ENCODE data around the gene PSMA8. TPM values are rescaled to one million over a fixed set of nuclear protein-coding genes. Genes with fewer than 3 reads are reported as not detected.
A peak's percentile ranks its signal among the peaks of the same experiment; 100 is the strongest.
"Not testable (repeated sequence)": the region's sequence is repeated elsewhere in the genome, so short reads cannot be mapped to it uniquely, and the experiment has no call there.

PSMA8 gene
- total RNA-seq, 2 donors from 2014 or later = not detected

DNA sequence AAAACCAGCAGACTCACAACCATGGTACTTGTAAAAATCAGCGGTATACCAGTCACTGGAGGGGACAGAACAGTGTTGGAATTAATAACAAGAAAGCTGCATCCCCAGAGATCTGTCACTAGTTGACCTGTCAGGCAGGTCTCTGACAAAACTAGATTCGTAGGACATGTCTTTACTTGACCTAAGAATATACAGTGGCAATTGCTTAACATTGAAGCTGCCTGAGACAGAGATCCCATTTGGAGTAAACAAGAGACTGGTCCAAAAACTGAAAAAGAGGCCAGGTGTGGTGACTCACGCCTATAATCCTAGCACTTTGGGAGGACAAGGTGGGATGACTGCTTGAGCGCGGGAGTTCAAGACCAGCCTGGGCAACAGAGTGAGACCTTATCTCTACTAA lies 36.1 kb upstream of the PSMA8 start:
- no peak for DNase-seq
- intact Hi-C loops (cut with DNase I) = no loop called here
- TF ChIP-seq POLR2A (IDR thresholded peaks at IDR 0.05) = no peak
- TF ChIP-seq, protein P1, sequence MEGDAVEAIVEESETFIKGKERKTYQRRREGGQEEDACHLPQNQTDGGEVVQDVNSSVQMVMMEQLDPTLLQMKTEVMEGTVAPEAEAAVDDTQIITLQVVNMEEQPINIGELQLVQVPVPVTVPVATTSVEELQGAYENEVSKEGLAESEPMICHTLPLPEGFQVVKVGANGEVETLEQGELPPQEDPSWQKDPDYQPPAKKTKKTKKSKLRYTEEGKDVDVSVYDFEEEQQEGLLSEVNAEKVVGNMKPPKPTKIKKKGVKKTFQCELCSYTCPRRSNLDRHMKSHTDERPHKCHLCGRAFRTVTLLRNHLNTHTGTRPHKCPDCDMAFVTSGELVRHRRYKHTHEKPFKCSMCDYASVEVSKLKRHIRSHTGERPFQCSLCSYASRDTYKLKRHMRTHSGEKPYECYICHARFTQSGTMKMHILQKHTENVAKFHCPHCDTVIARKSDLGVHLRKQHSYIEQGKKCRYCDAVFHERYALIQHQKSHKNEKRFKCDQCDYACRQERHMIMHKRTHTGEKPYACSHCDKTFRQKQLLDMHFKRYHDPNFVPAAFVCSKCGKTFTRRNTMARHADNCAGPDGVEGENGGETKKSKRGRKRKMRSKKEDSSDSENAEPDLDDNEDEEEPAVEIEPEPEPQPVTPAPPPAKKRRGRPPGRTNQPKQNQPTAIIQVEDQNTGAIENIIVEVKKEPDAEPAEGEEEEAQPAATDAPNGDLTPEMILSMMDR (IDR thresholded peaks at IDR 0.05) = no peak
- no peaks in the 10 kb centered on the region for H3K4me1 ChIP-seq
- no peak overlapping the region for H3K4me3 ChIP-seq
- no peaks in the 10 kb centered on the region for H3K9me3 ChIP-seq
- no peaks in the 10 kb centered on the region for H3K27me3 ChIP-seq
- no peak for ATAC-seq
- WGBS, 2 donors = 84% methylated on average over 5 of the region's 5 CpGs
- no peak overlapping the region for H3K27ac ChIP-seq
- no peaks in the 10 kb centered on the region for H3K36me3 ChIP-seq (replicated peaks in 1 of 2; ENCODE audit: insufficient read depth in 1 of 2, low read depth in 2 of 2)

DNA sequence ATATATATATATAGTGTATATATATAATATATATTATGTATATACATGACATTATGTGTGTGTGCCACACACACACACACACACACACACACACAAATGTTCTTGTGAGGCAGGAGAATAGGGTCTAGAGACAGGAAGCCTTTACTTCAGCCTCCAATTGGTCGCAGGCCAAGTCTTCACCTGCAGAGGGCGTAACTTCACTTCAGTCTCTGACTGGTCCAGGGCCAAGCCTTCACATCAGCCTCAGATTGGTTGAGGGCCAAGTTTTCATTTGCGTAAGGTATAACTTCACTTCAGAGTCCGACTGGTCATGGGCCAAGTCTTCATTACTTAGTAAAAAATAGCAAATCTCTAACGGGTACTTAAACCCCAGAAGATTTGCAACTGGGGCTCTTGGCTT lies 30.1 kb upstream of the PSMA8 start:
- WGBS, 2 donors = 40 to 48% methylated on average over 5 of the region's 5 CpGs
- TF ChIP-seq, protein P1 (IDR thresholded peaks at IDR 0.05) = peak in 1 of 7 experiments; percentile 10
- TF ChIP-seq POLR2A (IDR thresholded peaks at IDR 0.05) = no peak
- intact Hi-C loops (cut with DNase I) = no loop called here
- Histone ChIP-seq H3K4me3 (no peak overlapping the region), H3K4me1 (no peaks in the 10 kb centered on the region), H3K27ac (no peak overlapping the region), H3K36me3 (replicated peaks in 1 of 2; ENCODE audit: insufficient read depth in 1 of 2, low read depth in 2 of 2) (no peaks in the 10 kb centered on the region), H3K27me3 (no peaks in the 10 kb centered on the region), H3K9me3 (no peaks in the 10 kb centered on the region)
- ATAC-seq = no peak
- peak; percentile 33 to 58 (median 44) for DNase-seq

DNA sequence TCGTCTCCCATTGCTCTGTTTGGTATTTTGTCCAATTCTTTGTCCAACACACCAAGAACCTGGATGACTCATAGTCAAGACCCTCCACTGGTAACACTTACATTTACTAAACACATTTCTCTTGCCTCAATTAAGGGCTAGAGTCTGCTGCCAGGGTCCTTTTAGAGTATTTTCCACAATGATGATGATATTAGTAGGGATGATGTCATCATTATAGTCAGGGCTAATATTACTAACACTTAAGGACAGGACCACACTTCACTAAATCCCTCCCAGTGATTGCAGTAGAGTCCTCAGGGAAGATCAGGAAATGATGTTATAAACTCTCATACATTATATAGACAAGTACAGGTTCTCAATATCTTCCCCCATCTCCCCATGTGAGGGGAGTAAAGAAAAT lies 29.6 kb upstream of the PSMA8 start:
- Histone ChIP-seq H3K27ac (no peak overlapping the region), H3K4me3 (no peak overlapping the region), H3K9me3 (no peaks in the 10 kb centered on the region), H3K36me3 (replicated peaks in 1 of 2; ENCODE audit: insufficient read depth in 1 of 2, low read depth in 2 of 2) (no peaks in the 10 kb centered on the region), H3K4me1 (no peaks in the 10 kb centered on the region), H3K27me3 (no peaks in the 10 kb centered on the region)
- TF ChIP-seq, protein P1 (IDR thresholded peaks at IDR 0.05) = no peak
- no peak for TF ChIP-seq POLR2A (IDR thresholded peaks at IDR 0.05)
- intact Hi-C loops (cut with DNase I) = no loop called here
- 72 to 82% methylated on average over 1 of the region's 1 CpG for WGBS, 2 donors
- DNase-seq (no peak), ATAC-seq (no peak)

DNA sequence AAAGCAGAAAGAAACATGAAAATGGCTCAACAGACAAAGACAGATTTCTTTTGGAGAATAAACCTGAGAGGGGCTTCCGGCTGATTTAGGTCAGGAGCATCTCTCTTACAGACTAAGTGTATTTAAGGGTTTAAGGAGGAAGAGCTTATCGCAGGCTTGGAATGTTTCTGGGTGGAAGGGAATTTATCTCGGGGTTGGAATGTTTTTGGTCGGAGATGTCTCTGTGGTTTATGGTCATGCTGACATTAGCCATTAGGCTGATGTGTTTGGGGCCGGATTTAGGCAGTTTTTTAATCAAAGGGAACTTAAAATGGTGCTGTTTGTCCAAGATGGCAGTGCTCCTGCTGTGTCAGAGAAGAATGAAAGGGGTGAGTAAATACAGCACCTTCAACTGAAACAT lies 14.4 kb upstream of the PSMA8 start:
- Histone ChIP-seq H3K4me1 (no peaks in the 10 kb centered on the region), H3K4me3 (no peak overlapping the region), H3K27ac (no peak overlapping the region), H3K27me3 (no peaks in the 10 kb centered on the region), H3K36me3 (replicated peaks in 1 of 2; ENCODE audit: insufficient read depth in 1 of 2, low read depth in 2 of 2) (no peaks in the 10 kb centered on the region), H3K9me3 (no peaks in the 10 kb centered on the region)
- 71 to 77% methylated on average over 5 of the region's 5 CpGs for WGBS, 2 donors
- DNase-seq (no peak), ATAC-seq (no peak)
- TF ChIP-seq, protein P1 (IDR thresholded peaks at IDR 0.05) = no peak
- TF ChIP-seq POLR2A (IDR thresholded peaks at IDR 0.05) = no peak
- intact Hi-C loops (cut with DNase I) = no loop called here

DNA sequence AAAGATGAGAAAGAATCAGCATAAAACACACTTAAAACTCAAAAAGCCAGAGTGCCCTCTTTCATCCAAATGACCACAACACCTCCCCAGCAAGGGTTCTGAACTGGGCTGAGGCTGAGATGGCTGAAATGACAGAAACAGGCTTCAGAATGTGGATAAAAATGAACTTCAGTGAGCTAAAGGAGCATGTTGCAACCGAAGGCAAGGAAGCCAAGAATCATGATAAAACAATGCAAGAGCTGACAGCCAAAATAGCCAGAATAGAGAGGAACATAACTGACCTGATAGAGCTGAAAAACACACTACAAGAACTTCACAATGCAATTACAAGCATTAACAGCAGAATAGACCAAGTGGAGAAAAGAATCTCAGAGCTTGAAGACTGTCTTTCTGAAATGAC lies 12.2 kb upstream of the PSMA8 start:
- TF ChIP-seq, protein P1 (IDR thresholded peaks at IDR 0.05) = no peak
- no peak for TF ChIP-seq POLR2A (IDR thresholded peaks at IDR 0.05)

DNA sequence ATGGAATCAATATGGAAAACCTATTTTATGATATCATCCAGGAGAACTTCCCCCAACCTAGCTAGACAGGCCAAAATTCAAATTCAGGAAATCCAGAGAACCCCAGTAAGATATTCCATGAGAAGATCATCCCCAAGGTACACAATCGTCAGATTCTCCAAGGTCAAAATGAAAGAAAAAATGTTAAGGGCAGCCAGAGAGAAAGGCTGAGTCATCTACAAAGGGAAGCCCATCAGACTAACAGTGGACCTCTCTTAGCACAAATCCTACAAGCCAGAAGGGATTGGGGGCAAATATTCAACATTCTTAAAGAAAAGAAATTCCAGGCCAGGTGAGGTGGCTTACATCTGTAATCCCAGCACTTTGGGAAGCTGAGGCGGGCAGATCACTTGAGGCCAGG lies 11.7 kb upstream of the PSMA8 start:
- intact Hi-C loops (cut with DNase I); H3K4me1 ChIP-seq; DNase-seq; H3K4me3 ChIP-seq; H3K27me3 ChIP-seq; H3K27ac ChIP-seq; H3K36me3 ChIP-seq (replicated peaks in 1 of 2; ENCODE audit: insufficient read depth in 1 of 2, low read depth in 2 of 2); ATAC-seq; H3K9me3 ChIP-seq: not testable (repeated sequence)
- 60 to 62% methylated on average over 2 of the region's 2 CpGs for WGBS, 2 donors

More for the DNA sequence above, 12.2 kb upstream of the PSMA8 start:
- ATAC-seq (no peak), DNase-seq (no peak)
- H3K36me3 ChIP-seq (replicated peaks in 1 of 2; ENCODE audit: insufficient read depth in 1 of 2, low read depth in 2 of 2) = no peaks in the 10 kb centered on the region
- H3K4me3 ChIP-seq = no peak overlapping the region
- H3K9me3 ChIP-seq = no peaks in the 10 kb centered on the region
- H3K4me1 ChIP-seq = no peaks in the 10 kb centered on the region
- no peaks in the 10 kb centered on the region for H3K27me3 ChIP-seq
- WGBS, 2 donors = 38 to 59% methylated on average over 1 of the region's 1 CpG
- no peak overlapping the region for H3K27ac ChIP-seq
- intact Hi-C loops (cut with DNase I) = no loop called here

All from body of pancreas (tissue), 4 donors.